HG02678 (cell line): ENCODE data around the gene ELMO2.
A peak's percentile ranks its signal among the peaks of the same experiment; 100 is the strongest.
"Not testable (repeated sequence)": the region's sequence is repeated elsewhere in the genome, so short reads cannot be mapped to it uniquely, and the experiment has no call there.

Experiments used
- ATAC-seq: cut with Tn5 transposase; IDR thresholded peaks from one replicate; pipeline ENCODE4 v1.9.1; 2021; ENCODE audit warnings: mild to moderate bottlenecking, moderate library complexity; ENCODE audit not compliant: unreplicated experiment

The ELMO2 gene

GRCh38 chr20:46406986-46407670 is 713 bp upstream of the ELMO2 start:
- ATAC-seq: peak; percentile 35

GRCh38 chr20:46402331-46402811 is 4.0 kb downstream of the ELMO2 start:
- ATAC-seq: no peak

GRCh38 chr20:46401478-46401860 is 4.9 kb downstream of the ELMO2 start:
- ATAC-seq: no peak

- no peak for ATAC-seq
Measured at GRCh38 chr20:46400828-46401477, 5.5 kb downstream of the ELMO2 start.

- no peak for ATAC-seq
Measured at GRCh38 chr20:46400253-46400652, 6.2 kb downstream of the ELMO2 start.

- no peak for ATAC-seq
Measured at GRCh38 chr20:46399401-46399800, 7.0 kb downstream of the ELMO2 start.

- no peak for ATAC-seq
Measured at GRCh38 chr20:46398963-46399362, 7.5 kb downstream of the ELMO2 start.

GRCh38 chr20:46396052-46396740 is 10.2 kb downstream of the ELMO2 start:
- no peak for ATAC-seq

- ATAC-seq: no peak
Measured at GRCh38 chr20:46394872-46395760, 11.3 kb downstream of the ELMO2 start.

- no peak for ATAC-seq
Measured at GRCh38 chr20:46393967-46394366, 12.4 kb downstream of the ELMO2 start.

- ATAC-seq: no peak
Measured at GRCh38 chr20:46388937-46389336, 17.5 kb downstream of the ELMO2 start.

GRCh38 chr20:46388201-46388836 is 18.1 kb downstream of the ELMO2 start:
- ATAC-seq: no peak

- ATAC-seq: not testable (repeated sequence)
Measured at GRCh38 chr20:46387054-46387453, 19.4 kb downstream of the ELMO2 start.

GRCh38 chr20:46378412-46379009 is 27.9 kb downstream of the ELMO2 start:
- no peak for ATAC-seq

- ATAC-seq: no peak
Measured at GRCh38 chr20:46377518-46377917, 28.9 kb downstream of the ELMO2 start.

GRCh38 chr20:46376196-46376785 is 30.1 kb downstream of the ELMO2 start:
- no peak for ATAC-seq

GRCh38 chr20:46375771-46376170 is 30.6 kb downstream of the ELMO2 start:
- ATAC-seq: no peak

GRCh38 chr20:46374383-46374782 is 32.0 kb downstream of the ELMO2 start:
- no peak for ATAC-seq

- no peak for ATAC-seq
Measured at GRCh38 chr20:46371656-46372055, 34.8 kb downstream of the ELMO2 start.

GRCh38 chr20:46368902-46369268 is 37.5 kb downstream of the ELMO2 start:
- ATAC-seq: no peak
